Neural cell (in vitro differentiated cells): ENCODE measurements around the gene E4F1.

Experiments used
- CTCF ChIP-seq: fragments of 450-650 bp; IDR thresholded peaks from 2 replicates; pipeline ENCODE4 v1.5.1; 2014; ENCODE audit warnings: antibody characterized with exemption, mild to moderate bottlenecking, moderate library complexity; ENCODE audit not compliant: poor library complexity, severe bottlenecking
- EP300 ChIP-seq: fragments of 450-650 bp; conservative IDR thresholded peaks from 2 replicates; pipeline ENCODE4 v1.6.1; 2014; ENCODE audit warnings: antibody characterized with exemption, mild to moderate bottlenecking, moderate library complexity; ENCODE audit not compliant: poor library complexity, severe bottlenecking
- EZH2 ChIP-seq: fragments of 200-600, 300-800 bp; shearing (Covaris generic), sonication (generic); IDR thresholded peaks from 2 replicates; pipeline ENCODE4 v1.6.1; 2014; ENCODE audit warnings: antibody characterized with exemption, low read length, borderline replicate concordance, mild to moderate bottlenecking; ENCODE audit not compliant: insufficient read depth, poor library complexity, severe bottlenecking
- MXI1 ChIP-seq: fragments of 450-650 bp; conservative IDR thresholded peaks from 2 replicates; pipeline ENCODE4 v1.6.1; 2014; ENCODE audit warnings: antibody characterized with exemption, mild to moderate bottlenecking; ENCODE audit not compliant: poor library complexity, severe bottlenecking
- POLR2AphosphoS5 ChIP-seq: IDR thresholded peaks from 2 replicates; pipeline ENCODE4 v1.6.1; 2012
- RAD21 ChIP-seq: fragments of 450-650 bp; conservative IDR thresholded peaks from 2 replicates; pipeline ENCODE4 v1.6.1; 2014; ENCODE audit warnings: antibody characterized with exemption, mild to moderate bottlenecking, moderate library complexity
- REST ChIP-seq: IDR thresholded peaks from 2 replicates; pipeline ENCODE4 v1.6.1; 2012; ENCODE audit warnings: borderline replicate concordance
- TAF1 ChIP-seq: IDR thresholded peaks from 2 replicates; pipeline ENCODE4 v1.6.1; 2012; ENCODE audit warnings: low read depth

GRCh38 chr16:2270070-2270462, 46.7 kb downstream of the E4F1 start:
- no peak for TF ChIP-seq CTCF
- no peak for TF ChIP-seq EP300
- no peak for TF ChIP-seq MXI1
- TF ChIP-seq EZH2 = no peak
- no peak for TF ChIP-seq TAF1
- no peak for TF ChIP-seq RAD21
- TF ChIP-seq POLR2AphosphoS5 = no peak
- no peak for TF ChIP-seq REST
